ENCODE results near the gene FBXO36.

- TF ChIP-seq POLR2A (IDR thresholded peaks at IDR 0.05; ENCODE audit: low read depth, low read length): no peak
- no peak for TF ChIP-seq CTCF (IDR thresholded peaks at IDR 0.05; ENCODE audit: extremely low read depth in 1 of 2, insufficient read depth in 1 of 2, low read depth in 1 of 2, low read length in 2 of 2)
Measured at GRCh38 chr2:229956491-229956890, 34.2 kb downstream of the FBXO36 start.
